H1 (cell line): Measurements from ENCODE around the gene UBAP2. TPM values are rescaled to one million over a fixed set of nuclear protein-coding genes. Genes with fewer than 3 reads are reported as not detected.
"Not testable (repeated sequence)": the region's sequence is repeated elsewhere in the genome, so short reads cannot be mapped to it uniquely, and the experiment has no call there.

ENCODE experiments used
- CTCF ChIA-PET: fragments of 300-600 bp; sonication (Branson Sonifier 250); formaldehyde crosslinking; loops from one replicate; lab custom pipeline; 2021; ENCODE audit not compliant: partially characterized antibody; lab: Charles Lee
- POLR2A ChIA-PET: fragments of 300-600 bp; sonication (Branson Sonifier 250); formaldehyde crosslinking; loops from one replicate; lab custom pipeline; 2021; ENCODE audit warnings: inconsistent platforms; ENCODE audit not compliant: partially characterized antibody; lab: Charles Lee
- DNase-seq, 2 experiments: peaks; one replicate each; pipeline versions ENCODE4 v3.0.0 to v3.0.0-alpha.2; 2010 to 2022; ENCODE audit warnings: low spot score in 2 of 2, low read depth in 1 of 2, mixed read lengths in 1 of 2
- FAIRE-seq: peaks from 2 replicates; lab custom pipeline; 2011; peaks lifted over from hg19 to GRCh38; lab: Jason Lieb, UNC
- H2AFZ ChIP-seq: 2 replicates; pipeline ENCODE4 v1.8.1; 2012; ENCODE audit warnings: low read length, inconsistent platforms
- H2AK5ac ChIP-seq: 2 replicates; pipeline ENCODE4 v1.6.1; 2013; ENCODE audit warnings: low read depth, low read length
- H2BK120ac ChIP-seq: replicated peaks from 2 replicates; pipeline ENCODE3; 2013; ENCODE audit warnings: low read depth, low read length, inconsistent platforms
- H2BK12ac ChIP-seq: 2 replicates; pipeline ENCODE4 v1.6.1; 2013; ENCODE audit warnings: low read depth, low read length
- H2BK15ac ChIP-seq: 2 replicates; pipeline ENCODE4 v1.6.1; 2013; ENCODE audit warnings: low read length
- H2BK20ac ChIP-seq: 2 replicates; pipeline ENCODE4 v1.6.1; 2013; ENCODE audit warnings: low read length
- H2BK5ac ChIP-seq: 2 replicates; pipeline ENCODE4 v1.6.1; 2013; ENCODE audit warnings: low read depth, low read length
- H3K14ac ChIP-seq: 2 replicates; pipeline ENCODE4 v1.6.1; 2013; ENCODE audit warnings: inconsistent platforms; ENCODE audit not compliant: insufficient read length
- H3K18ac ChIP-seq: 2 replicates; pipeline ENCODE4 v1.6.1; 2013; ENCODE audit warnings: low read length; ENCODE audit errors: extremely low read depth
- H3K23ac ChIP-seq: 2 replicates; pipeline ENCODE4 v1.6.1; 2013; ENCODE audit warnings: inconsistent platforms; ENCODE audit not compliant: insufficient read length
- H3K23me2 ChIP-seq: 2 replicates; pipeline ENCODE4 v1.6.1; 2013; ENCODE audit warnings: low read depth, low read length
- H3K27ac ChIP-seq: 2 replicates; pipeline ENCODE4 v1.6.1; 2011; ENCODE audit warnings: low read depth, low read length, inconsistent platforms
- H3K27me3 ChIP-seq, 4 experiments: replicated peaks in 1 of 4; 1 replicate in 1 of 4; 2 replicates in 3 of 4; pipeline versions ENCODE4 v1.6.1 to v1.8.1; 2011 to 2013; ENCODE audit warnings: low read length in 3 of 4, mild to moderate bottlenecking in 3 of 4, inconsistent platforms in 2 of 4, mixed read lengths in 2 of 4, moderate library complexity in 1 of 4; ENCODE audit not compliant: control insufficient read depth in 3 of 4, insufficient read depth in 3 of 4; ENCODE audit errors: extremely low read depth in 1 of 4
- H3K36me3 ChIP-seq, 4 experiments: 2 replicates each; pipeline versions ENCODE4 v1.6.1 to v1.8.1; 2011 to 2013; ENCODE audit warnings: mild to moderate bottlenecking in 4 of 4, low read length in 3 of 4, moderate library complexity in 2 of 4, control low read depth in 1 of 4, inconsistent platforms in 1 of 4; ENCODE audit not compliant: insufficient read depth in 4 of 4, control insufficient read depth in 2 of 4
- H3K4ac ChIP-seq: replicated peaks from 2 replicates; pipeline ENCODE3; 2013; ENCODE audit warnings: low read length, low read depth, mixed read lengths, inconsistent platforms; ENCODE audit not compliant: insufficient read length
- H3K4me1 ChIP-seq, 4 experiments: replicated peaks in 1 of 4; 1 replicate in 1 of 4; 2 replicates in 3 of 4; pipeline versions ENCODE4 v1.6.1 to v1.8.1; 2011 to 2013; ENCODE audit warnings: low read length in 3 of 4, inconsistent platforms in 2 of 4, mixed read lengths in 1 of 4; ENCODE audit not compliant: insufficient read depth in 4 of 4, control insufficient read depth in 3 of 4
- H3K4me2 ChIP-seq, 2 experiments: 2 replicates each; pipeline versions ENCODE4 v1.6.1 to v1.8.1; 2011 to 2013; ENCODE audit warnings: low read depth in 2 of 2, low read length in 2 of 2, control low read depth in 1 of 2, inconsistent platforms in 1 of 2, mild to moderate bottlenecking in 1 of 2; ENCODE audit not compliant: insufficient read depth in 1 of 2
- H3K4me3 ChIP-seq, 4 experiments: fragments of 200-600, 300-600 bp in 1 of 4; sonication (generic), shearing (Covaris generic), sonication (Bioruptor Twin) in 1 of 4; 2 replicates each; pipeline versions ENCODE4 v1.5.1 to v1.8.1; 2011 to 2016; ENCODE audit warnings: low read length in 4 of 4, low read depth in 3 of 4, control low read depth in 2 of 4, inconsistent platforms in 2 of 4, mild to moderate bottlenecking in 2 of 4, mixed read lengths in 1 of 4, moderate library complexity in 1 of 4; ENCODE audit not compliant: insufficient read depth in 2 of 4; ENCODE audit errors: extremely low read depth in 1 of 4
- H3K56ac ChIP-seq: replicated peaks from 2 replicates; pipeline ENCODE3; 2013; ENCODE audit warnings: low read depth, mild to moderate bottlenecking, mixed read lengths, low read length, inconsistent platforms; ENCODE audit not compliant: insufficient read length
- H3K79me1 ChIP-seq: 2 replicates; pipeline ENCODE4 v1.6.1; 2013; ENCODE audit warnings: low read depth, low read length, control low read depth
- H3K79me2 ChIP-seq, 2 experiments: 2 replicates each; pipeline versions ENCODE4 v1.6.1 to v1.8.1; 2012 to 2013; ENCODE audit warnings: low read length in 2 of 2, mild to moderate bottlenecking in 2 of 2, inconsistent platforms in 1 of 2; ENCODE audit not compliant: insufficient read depth in 2 of 2, control insufficient read depth in 1 of 2
- H3K9ac ChIP-seq, 4 experiments: replicated peaks in 1 of 4; 1 replicate in 1 of 4; 2 replicates in 3 of 4; pipeline versions ENCODE4 v1.6.1 to v1.8.1; 2011 to 2013; ENCODE audit warnings: low read depth in 3 of 4, low read length in 3 of 4, control low read depth in 2 of 4, mild to moderate bottlenecking in 2 of 4, moderate library complexity in 2 of 4, inconsistent platforms in 1 of 4; ENCODE audit errors: extremely low read depth in 1 of 4
- H3K9me3 ChIP-seq, 2 experiments: 2 replicates each; pipeline versions ENCODE4 v1.6.1 to v1.8.1; 2012 to 2013; ENCODE audit warnings: mild to moderate bottlenecking in 2 of 2, moderate library complexity in 2 of 2, control low read depth in 1 of 2, inconsistent platforms in 1 of 2, low read depth in 1 of 2, low read length in 1 of 2, mixed read lengths in 1 of 2; ENCODE audit not compliant: insufficient read depth in 2 of 2
- H4K20me1 ChIP-seq, 2 experiments: replicated peaks in 1 of 2; 2 replicates each; pipeline versions ENCODE3 to v1.8.1; 2011 to 2013; ENCODE audit warnings: inconsistent platforms in 2 of 2, low read length in 2 of 2, mild to moderate bottlenecking in 1 of 2; ENCODE audit not compliant: insufficient read depth in 2 of 2, control insufficient read depth in 1 of 2
- H4K5ac ChIP-seq: 2 replicates; pipeline ENCODE4 v1.6.1; 2013; ENCODE audit warnings: low read length, low read depth, mixed read lengths, inconsistent platforms; ENCODE audit not compliant: insufficient read length
- H4K8ac ChIP-seq: 2 replicates; pipeline ENCODE4 v1.8.0; 2013; ENCODE audit warnings: mild to moderate bottlenecking, moderate library complexity, low read length, inconsistent platforms; ENCODE audit not compliant: insufficient read depth; ENCODE audit errors: extremely low read depth
- H4K91ac ChIP-seq: replicated peaks from 2 replicates; pipeline ENCODE3; 2013; ENCODE audit warnings: low read length, mixed read lengths, inconsistent platforms; ENCODE audit not compliant: insufficient read length
- ATF3 ChIP-seq: IDR thresholded peaks from 2 replicates; pipeline ENCODE4 v1.6.1; 2011; ENCODE audit warnings: low read depth, mild to moderate bottlenecking, low read length; ENCODE audit not compliant: insufficient read depth
- CHD2 ChIP-seq: IDR thresholded peaks from 2 replicates; pipeline ENCODE4 v1.6.1; 2012; ENCODE audit warnings: low read length, improper control_type of control experiment
- CREB1 ChIP-seq: IDR thresholded peaks from 2 replicates; pipeline ENCODE4 v1.6.1; 2012; ENCODE audit warnings: inconsistent platforms
- GTF2F1 ChIP-seq: IDR thresholded peaks from 2 replicates; pipeline ENCODE4 v1.6.1; 2012; ENCODE audit warnings: low read depth, low read length, improper control_type of control experiment, borderline replicate concordance
- KDM5A ChIP-seq: fragments of 200-600 bp; IDR thresholded peaks from 2 replicates; pipeline ENCODE4 v1.7.1; 2012; ENCODE audit warnings: mild to moderate bottlenecking, low read length, inconsistent platforms, mixed read lengths
- NRF1 ChIP-seq: IDR thresholded peaks from 2 replicates; pipeline ENCODE4 v1.6.1; 2011; ENCODE audit warnings: mild to moderate bottlenecking, low read depth, low read length, improper control_type of control experiment
- RNF2 ChIP-seq: fragments of 200-900, 300-1000 bp; sonication (generic); IDR thresholded peaks from 2 replicates; pipeline ENCODE4 v1.7.1; 2016; ENCODE audit warnings: borderline replicate concordance, low read depth, mild to moderate bottlenecking, antibody characterized with exemption, low read length; ENCODE audit not compliant: poor library complexity, severe bottlenecking; ENCODE audit errors: missing control alignments
- SUZ12 ChIP-seq: fragments of 200-600 bp; sonication (generic); IDR thresholded peaks from 2 replicates; pipeline ENCODE4 v1.6.1; 2012; ENCODE audit warnings: mild to moderate bottlenecking, inconsistent platforms, low read length, moderate library complexity, mixed read lengths
- WGBS, 2 experiments: shearing (Covaris generic) in 1 of 2; methylation state at CpG; one replicate each; pipeline versions ENCODE4 v1.1.6 to v1.1.7; 2013 to 2015; ENCODE audit warnings: low lambda C conversion rate in 2 of 2, mixed read lengths in 2 of 2, inconsistent platforms in 1 of 2, low coverage in 1 of 2, missing lambda C conversion rate in 1 of 2; ENCODE audit not compliant: insufficient replicate concordance in 2 of 2, insufficient coverage in 1 of 2, insufficient read length in 1 of 2; ENCODE audit errors: extremely low coverage in 1 of 2, missing lambda C conversion rate in 1 of 2; 5-methylcytosine and 5-hydroxymethylcytosine counted together
- polyA plus RNA-seq, 7 experiments: library from polyadenylated mRNA; depleted of rRNA in 3 of 7; stranded (reverse) in 5 of 7; unstranded in 2 of 7; fragments of >200 nt in 5 of 7; fragments of 200-250 nt in 2 of 7; gene quantifications; 1 replicate in 5 of 7; 2 replicates in 1 of 7; 4 replicates in 1 of 7; pipeline versions ENCODE4 v1.2.1 to v1.2.3, GENCODE V29; 2011 to 2013; ENCODE audit warnings: missing spikeins in 2 of 7, mixed read lengths in 2 of 7
- total RNA-seq: library from RNA; stranded (reverse); fragmentation: NEBNext Ultra II Directional; extraction: Animal tissue kit (Norgen Biotek cat#: 25700); gene quantifications from 2 replicates; pipeline ENCODE4 v1.2.1, GENCODE V29; 2021

The UBAP2 gene
- total and polyA plus RNA-seq, 2 of the 8 experiments (the other 6 are each of a cell fraction or from before 2014, with no cell fraction given): 75.0 to 81.4 TPM

- TF ChIP-seq ATF3 (no peak), KDM5A (no peak), CHD2 (no peak), SUZ12 (no peak), GTF2F1 (no peak), RNF2 (no peak), NRF1 (no peak), CREB1 (no peak)
Measured at GRCh38 chr9:34025062-34025461, 23.6 kb downstream of the UBAP2 start (continued).

- POLR2A ChIA-PET: interaction anchor here (4.1 kb wide), 1 partner anchor 24 kb away, joined by 21 read pairs; the partner anchor contains the start of gene UBAP2
Measured at GRCh38 chr9:34024476-34024875, 24.2 kb downstream of the UBAP2 start.

More at GRCh38 chr9:34024476-34024875, 24.2 kb downstream of the UBAP2 start:
- not testable (repeated sequence) for H3K79me1 ChIP-seq, FAIRE-seq, H2AK5ac ChIP-seq, DNase-seq, H4K8ac ChIP-seq, H3K4me1 ChIP-seq, H2BK5ac ChIP-seq, H4K91ac ChIP-seq, H2BK20ac ChIP-seq, H3K4me3 ChIP-seq, H2BK120ac ChIP-seq, H3K27me3 ChIP-seq, H2BK12ac ChIP-seq, H4K20me1 ChIP-seq, H3K9ac ChIP-seq, H3K36me3 ChIP-seq, H3K18ac ChIP-seq, H3K23ac ChIP-seq, H3K9me3 ChIP-seq, H3K4me2 ChIP-seq, H3K14ac ChIP-seq, H2AFZ ChIP-seq, H3K56ac ChIP-seq, H3K23me2 ChIP-seq, H4K5ac ChIP-seq, H3K27ac ChIP-seq, H3K4ac ChIP-seq, H2BK15ac ChIP-seq
- peaks cover 9 to 97% of the 10 kb centered on the region in 2 experiments for H3K79me2 ChIP-seq
- 97% methylated on average over 9 of the region's 9 CpGs; no CpG with 5 or more reads in 1 of the 2 experiments for WGBS, 2 experiments
- CTCF ChIA-PET: interaction anchor here (1.2 kb wide), 1 partner anchor 16 kb away, joined by 3 read pairs; no protein-coding TSS in a partner anchor
